ENCODE data around the gene CRLF1. TPM values are rescaled to one million over a fixed set of nuclear protein-coding genes. Genes with fewer than 3 reads are reported as not detected.

CRLF1 gene
- total and polyA plus RNA-seq, 12 donors, result 0.68 to 161 (median 5.4) TPM

DNA sequence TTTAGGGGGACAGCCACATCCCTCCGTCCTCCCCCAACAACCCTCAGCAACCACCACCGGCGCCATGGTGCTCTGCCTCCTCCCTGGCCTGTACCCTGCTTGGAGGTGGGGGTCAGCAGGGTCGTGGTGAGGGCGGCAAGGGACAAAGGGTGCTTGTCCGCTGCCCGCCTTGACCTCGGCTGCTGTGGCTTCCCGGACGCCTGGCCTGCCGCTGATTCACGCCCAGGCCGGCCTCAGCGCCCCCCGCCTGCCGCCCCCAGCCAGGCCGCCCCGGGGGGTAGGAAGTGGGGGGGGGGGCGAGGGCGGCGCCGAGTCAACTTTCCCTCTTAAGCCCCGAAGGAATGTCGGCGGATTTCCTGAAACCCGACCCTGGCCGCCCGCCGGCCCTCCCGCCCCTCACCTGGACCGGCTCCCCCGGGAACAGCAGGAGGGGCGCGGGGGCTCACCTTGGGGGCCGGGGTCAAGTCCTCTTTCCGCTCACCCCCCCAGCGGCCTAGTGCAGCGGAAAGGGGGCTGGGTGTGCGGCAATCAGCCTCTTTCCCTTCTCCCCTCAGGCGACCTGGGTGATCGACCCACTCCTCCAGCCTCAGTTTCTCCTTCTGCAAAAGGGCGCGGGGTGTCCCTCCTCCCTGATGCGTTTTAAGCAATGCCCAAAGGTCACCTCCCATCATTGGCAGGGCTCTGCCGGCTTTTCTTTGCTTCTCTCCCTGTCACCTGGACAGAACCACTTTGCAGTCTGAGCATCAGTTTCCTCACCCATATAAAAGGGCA is 4.1 kb upstream of the CRLF1 start:
- H3K4me1 ChIP-seq, result peaks cover 19 to 52% (median 38%) of the 10 kb centered on the region in 9 donors
- WGBS, 2 donors, result 8% methylated on average over 38 to 45 of the region's 45 CpGs
- H3K9me3 ChIP-seq, result no peaks in the 10 kb centered on the region
- no peak for ATAC-seq
- peaks cover 43 to 96% (median 95%) of the 10 kb centered on the region in 7 donors for H3K27me3 ChIP-seq
- H3K36me3 ChIP-seq, result no peaks in the 10 kb centered on the region
- no peak for TF ChIP-seq CTCF (IDR thresholded peaks at IDR 0.05)
- no peak overlapping the region for H3K27ac ChIP-seq
- intact Hi-C loops (cut with DNase I), result no loop called here
- H3K4me3 ChIP-seq, result peak overlapping the region in 1 of 10 donors; percentile 4
- no peak for DNase-seq

GRCh38 chr19:18610245-18610555 is 3.6 kb upstream of the CRLF1 start:
- DNase-seq, result no peak
- Histone ChIP-seq H3K4me1 (peaks cover 19 to 58% (median 39%) of the 10 kb centered on the region in 9 donors), H3K9me3 (no peaks in the 10 kb centered on the region), H3K4me3 (no peak overlapping the region), H3K27ac (no peak overlapping the region), H3K27me3 (peaks cover 48 to 96% (median 95%) of the 10 kb centered on the region in 7 donors), H3K36me3 (no peaks in the 10 kb centered on the region)
- no peak for TF ChIP-seq CTCF (IDR thresholded peaks at IDR 0.05)
- no peak for ATAC-seq
- intact Hi-C loops (cut with DNase I), result no loop called here
- WGBS, 2 donors, result 36 to 43% methylated on average over 3 of the region's 3 CpGs

- DNase-seq, result no peak
- H3K27me3 ChIP-seq, result peaks cover 49 to 96% (median 96%) of the 10 kb centered on the region in 7 donors
- TF ChIP-seq CTCF (IDR thresholded peaks at IDR 0.05), result no peak
- H3K4me3 ChIP-seq, result no peak overlapping the region
- no peak overlapping the region for H3K27ac ChIP-seq
- no peaks in the 10 kb centered on the region for H3K36me3 ChIP-seq
- no peaks in the 10 kb centered on the region for H3K9me3 ChIP-seq
- 32 to 44% methylated on average over 2 of the region's 2 CpGs for WGBS, 2 donors
- intact Hi-C loops (cut with DNase I), result loop anchor here in 3 of 10 donors (5.0 to 10.0 kb wide), 3 partner anchors 48 to 235 kb away; no protein-coding TSS in a partner anchor
- ATAC-seq, result no peak
- H3K4me1 ChIP-seq, result peaks cover 19 to 60% (median 40%) of the 10 kb centered on the region in 9 donors
Measured at GRCh38 chr19:18609717-18610051, 3.1 kb upstream of the CRLF1 start.

DNA sequence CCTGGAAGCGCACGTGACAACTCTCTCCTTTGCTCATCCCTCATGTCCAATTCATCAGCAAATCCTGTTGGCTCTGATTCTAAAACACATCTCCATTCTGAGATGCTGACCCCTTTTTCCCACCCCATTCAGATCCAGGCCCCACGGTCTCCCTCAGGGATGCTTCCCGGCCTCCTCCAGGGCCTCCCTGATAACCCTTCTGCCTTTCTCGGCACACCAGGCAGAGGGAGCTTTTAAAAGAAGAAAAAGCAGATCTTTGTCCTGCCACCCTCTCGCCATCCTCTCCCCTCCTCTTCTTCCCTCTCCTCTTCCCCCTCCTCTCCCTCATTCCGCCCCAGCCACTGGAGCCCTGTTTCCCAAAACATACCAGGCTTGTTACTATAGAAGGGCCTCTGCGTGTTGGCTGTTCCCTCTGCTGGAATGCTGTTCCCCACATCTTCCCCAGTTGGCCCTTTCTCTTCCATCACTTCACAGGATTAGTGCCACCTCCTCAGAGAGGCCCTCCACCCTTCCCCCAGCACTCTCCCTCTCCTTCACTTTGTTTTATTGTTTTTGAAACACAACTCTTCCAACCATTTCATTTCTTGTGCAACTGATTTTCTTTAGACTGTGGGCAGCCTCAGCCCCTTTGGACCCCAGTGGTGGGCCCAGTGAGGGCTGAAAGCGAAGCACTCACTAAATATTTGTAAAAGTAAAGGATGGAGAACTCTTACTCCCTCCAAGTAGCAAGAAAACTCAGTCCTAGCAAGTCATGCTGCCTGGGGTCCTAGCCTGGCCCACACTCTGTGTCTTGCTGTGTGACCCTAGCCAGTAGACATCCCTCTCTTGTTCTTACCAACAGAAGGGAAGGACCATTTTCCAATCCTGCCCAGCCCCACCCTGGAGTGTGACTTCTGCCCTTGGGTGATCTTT is 2.5 kb upstream of the CRLF1 start:
- DNase-seq (no peak), ATAC-seq (no peak)
- no peak for TF ChIP-seq CTCF (IDR thresholded peaks at IDR 0.05)
- Histone ChIP-seq H3K4me3 (no peak overlapping the region), H3K36me3 (no peaks in the 10 kb centered on the region), H3K4me1 (peaks cover 21 to 66% (median 41%) of the 10 kb centered on the region in 9 donors), H3K9me3 (no peaks in the 10 kb centered on the region), H3K27ac (no peak overlapping the region), H3K27me3 (peaks cover 48 to 96% (median 96%) of the 10 kb centered on the region in 7 donors)
- intact Hi-C loops (cut with DNase I), result loop anchor here in 3 of 10 donors (5.0 to 10.0 kb wide), 3 partner anchors 48 to 236 kb away; no protein-coding TSS in a partner anchor
- WGBS, 2 donors, result 46 to 54% methylated on average over 9 of the region's 9 CpGs
